Astrocyte (in vitro differentiated cells and primary cell): ENCODE results near the gene NFRKB.

ENCODE experiments used
- CTCF ChIP-seq: IDR thresholded peaks from 2 replicates; pipeline ENCODE4 v1.5.1; 2011; ENCODE audit warnings: low read depth, mild to moderate bottlenecking, inconsistent platforms, low read length, moderate library complexity; ENCODE audit not compliant: insufficient read depth
- EZH2 ChIP-seq: IDR thresholded peaks from 2 replicates; pipeline ENCODE4 v1.6.1; 2012; ENCODE audit warnings: mild to moderate bottlenecking, low read length, inconsistent platforms; ENCODE audit not compliant: insufficient read depth

- no peak for TF ChIP-seq CTCF
- no peak for TF ChIP-seq EZH2
These were observed 43.1 kb downstream of the NFRKB start for GRCh38 chr11:129852125-129852740.
